Neural cell (in vitro differentiated cells): ENCODE data around the gene CCR3. TPM values are rescaled to one million over a fixed set of nuclear protein-coding genes. Genes with fewer than 3 reads are reported as not detected.

ENCODE experiments used
- H2AFZ ChIP-seq: fragments of 200-600, 300-800 bp; sonication (generic), shearing (Covaris generic); 2 replicates; pipeline ENCODE4 v1.6.0; 2014; ENCODE audit warnings: low read depth, mild to moderate bottlenecking, antibody characterized with exemption, low read length, moderate library complexity
- H3F3A ChIP-seq: fragments of 200-600 bp; shearing (Covaris generic); 2 replicates; pipeline ENCODE4 v1.6.1; 2016; ENCODE audit warnings: mild to moderate bottlenecking, moderate library complexity, mixed read lengths, antibody characterized with exemption, low read length; ENCODE audit not compliant: insufficient read depth, poor library complexity, severe bottlenecking
- H3K27ac ChIP-seq: fragments of 200-600, 300-800 bp; sonication (generic), shearing (Covaris generic); 2 replicates; pipeline ENCODE4 v1.5.1; 2014; ENCODE audit warnings: mild to moderate bottlenecking, low read length, moderate library complexity
- H3K27me3 ChIP-seq: fragments of 300-800, 200-600 bp; sonication (generic), shearing (Covaris generic); 2 replicates; pipeline ENCODE4 v1.6.0; 2014; ENCODE audit warnings: mild to moderate bottlenecking, low read depth, low read length, moderate library complexity; ENCODE audit not compliant: insufficient read depth
- H3K36me3 ChIP-seq: fragments of 300-800, 200-600 bp; sonication (generic), shearing (Covaris generic); 2 replicates; pipeline ENCODE4 v1.5.1; 2014; ENCODE audit warnings: mild to moderate bottlenecking, antibody characterized with exemption, low read length, moderate library complexity; ENCODE audit not compliant: insufficient read depth
- H3K4me2 ChIP-seq: fragments of 300-800, 200-600 bp; sonication (generic), shearing (Covaris generic); 2 replicates; pipeline ENCODE4 v1.6.0; 2014; ENCODE audit warnings: mild to moderate bottlenecking, low read length
- H3K4me3 ChIP-seq: fragments of 300-800, 200-600 bp; sonication (generic), shearing (Covaris generic); 2 replicates; pipeline ENCODE4 v1.5.1; 2014; ENCODE audit warnings: mild to moderate bottlenecking, low read length, moderate library complexity
- H3K79me2 ChIP-seq: fragments of 200-600 bp; shearing (Covaris generic); replicated peaks from 2 replicates; pipeline ENCODE4 v1.6.0; 2014; ENCODE audit warnings: mild to moderate bottlenecking, low read length, moderate library complexity; ENCODE audit not compliant: insufficient read depth
- H3K9ac ChIP-seq: fragments of 300-800, 200-600 bp; sonication (generic), shearing (Covaris generic); 2 replicates; pipeline ENCODE4 v1.6.1; 2016; ENCODE audit warnings: mild to moderate bottlenecking, low read length, mixed read lengths
- H3K9me2 ChIP-seq: fragments of 200-600 bp; shearing (Covaris generic); 2 replicates; pipeline ENCODE4 v1.6.1; 2016; ENCODE audit warnings: mild to moderate bottlenecking, low read length, mixed read lengths; ENCODE audit not compliant: insufficient read depth
- H3K9me3 ChIP-seq: fragments of 200-600, 300-800 bp; sonication (generic), shearing (Covaris generic); 2 replicates; pipeline ENCODE4 v1.6.1; 2016; ENCODE audit warnings: mild to moderate bottlenecking, mixed run types, low read length, moderate library complexity, mixed read lengths
- H4K20me1 ChIP-seq: fragments of 200-600 bp; shearing (Covaris generic); 2 replicates; pipeline ENCODE4 v1.6.1; 2016; ENCODE audit warnings: mild to moderate bottlenecking, mixed run types; ENCODE audit not compliant: insufficient read depth
- CTCF ChIP-seq: fragments of 450-650 bp; IDR thresholded peaks from 2 replicates; pipeline ENCODE4 v1.5.1; 2014; ENCODE audit warnings: antibody characterized with exemption, mild to moderate bottlenecking, moderate library complexity; ENCODE audit not compliant: poor library complexity, severe bottlenecking
- EP300 ChIP-seq: fragments of 450-650 bp; conservative IDR thresholded peaks from 2 replicates; pipeline ENCODE4 v1.6.1; 2014; ENCODE audit warnings: antibody characterized with exemption, mild to moderate bottlenecking, moderate library complexity; ENCODE audit not compliant: poor library complexity, severe bottlenecking
- EZH2 ChIP-seq: fragments of 200-600, 300-800 bp; shearing (Covaris generic), sonication (generic); IDR thresholded peaks from 2 replicates; pipeline ENCODE4 v1.6.1; 2014; ENCODE audit warnings: antibody characterized with exemption, low read length, borderline replicate concordance, mild to moderate bottlenecking; ENCODE audit not compliant: insufficient read depth, poor library complexity, severe bottlenecking
- MXI1 ChIP-seq: fragments of 450-650 bp; conservative IDR thresholded peaks from 2 replicates; pipeline ENCODE4 v1.6.1; 2014; ENCODE audit warnings: antibody characterized with exemption, mild to moderate bottlenecking; ENCODE audit not compliant: poor library complexity, severe bottlenecking
- POLR2AphosphoS5 ChIP-seq: IDR thresholded peaks from 2 replicates; pipeline ENCODE4 v1.6.1; 2012
- RAD21 ChIP-seq: fragments of 450-650 bp; conservative IDR thresholded peaks from 2 replicates; pipeline ENCODE4 v1.6.1; 2014; ENCODE audit warnings: antibody characterized with exemption, mild to moderate bottlenecking, moderate library complexity
- REST ChIP-seq: IDR thresholded peaks from 2 replicates; pipeline ENCODE4 v1.6.1; 2012; ENCODE audit warnings: borderline replicate concordance
- SMC3 ChIP-seq: fragments of 450-650 bp; conservative IDR thresholded peaks from 2 replicates; pipeline ENCODE4 v1.6.1; 2014; ENCODE audit warnings: antibody characterized with exemption, mild to moderate bottlenecking, moderate library complexity; ENCODE audit not compliant: poor library complexity
- TAF1 ChIP-seq: IDR thresholded peaks from 2 replicates; pipeline ENCODE4 v1.6.1; 2012; ENCODE audit warnings: low read depth
- polyA plus RNA-seq: library from polyadenylated mRNA; depleted of rRNA; stranded (reverse); fragments of >200 nt; gene quantifications from 2 replicates; pipeline ENCODE4 v1.2.3, GENCODE V29; 2014

The CCR3 gene
- polyA plus RNA-seq, 1 donor from 2014 or later = not detected

GRCh38 chr3:46209053-46209452, 33.2 kb upstream of the CCR3 start:
- no peak overlapping the region for H3K27ac ChIP-seq
- no peaks in the 10 kb centered on the region for H3K9me2 ChIP-seq
- H3K4me3 ChIP-seq = no peak overlapping the region
- H3K9ac ChIP-seq = no peak overlapping the region
- H4K20me1 ChIP-seq = no peaks in the 10 kb centered on the region
- H3K4me2 ChIP-seq = no peak overlapping the region
- H2AFZ ChIP-seq = no peak overlapping the region
- H3K27me3 ChIP-seq = no peaks in the 10 kb centered on the region
- H3F3A ChIP-seq = no peaks in the 10 kb centered on the region
- H3K9me3 ChIP-seq = no peaks in the 10 kb centered on the region
- H3K36me3 ChIP-seq = no peaks in the 10 kb centered on the region
- H3K79me2 ChIP-seq = no peaks in the 10 kb centered on the region
- TF ChIP-seq EP300 (no peak), SMC3 (no peak), POLR2AphosphoS5 (no peak), MXI1 (no peak), TAF1 (no peak), RAD21 (no peak), EZH2 (no peak), REST (no peak), CTCF (no peak)

GRCh38 chr3:46209746-46210470, 32.4 kb upstream of the CCR3 start:
- Histone ChIP-seq H3F3A (no peaks in the 10 kb centered on the region), H3K4me2 (no peak overlapping the region), H3K27me3 (no peaks in the 10 kb centered on the region), H3K9me3 (no peaks in the 10 kb centered on the region), H3K9me2 (no peaks in the 10 kb centered on the region), H3K9ac (no peak overlapping the region), H3K36me3 (no peaks in the 10 kb centered on the region), H3K79me2 (no peaks in the 10 kb centered on the region), H3K4me3 (no peak overlapping the region), H4K20me1 (no peaks in the 10 kb centered on the region), H2AFZ (no peak overlapping the region), H3K27ac (no peak overlapping the region)
- TF ChIP-seq CTCF (no peak), RAD21 (no peak), POLR2AphosphoS5 (no peak), SMC3 (no peak), REST (no peak), MXI1 (no peak), EP300 (no peak), EZH2 (no peak), TAF1 (no peak)
